Muscle of arm (tissue), 12 donors: ENCODE data around the gene ZSCAN10. TPM values are rescaled to one million over a fixed set of nuclear protein-coding genes. Genes with fewer than 3 reads are reported as not detected.
"Not testable (repeated sequence)": the region's sequence is repeated elsewhere in the genome, so short reads cannot be mapped to it uniquely, and the experiment has no call there.

Source experiments
- DNase-seq: peaks from one replicate; pipeline ENCODE4 v3.0.0-alpha.2; 2013
- polyA plus RNA-seq, 12 donors: library from polyadenylated mRNA; unstranded; fragments of 120-200 nt; gene quantifications; one replicate each; pipeline ENCODE4 v1.2.1, GENCODE V29; 2013; ENCODE audit not compliant: insufficient read length in 12 of 12

ZSCAN10 gene
- polyA plus RNA-seq, 12 donors, result 0.22 to 0.67 (median 0.31) TPM; not detected in 4

GRCh38 chr16:3086596-3087242, 12.4 kb downstream of the ZSCAN10 start:
- no peak for DNase-seq

GRCh38 chr16:3085868-3086595, 13.1 kb downstream of the ZSCAN10 start:
- DNase-seq, result no peak

- no peak for DNase-seq
These were observed 14.0 kb downstream of the ZSCAN10 start for GRCh38 chr16:3084969-3085670.

GRCh38 chr16:3084491-3084890, 14.6 kb downstream of the ZSCAN10 start:
- DNase-seq, result no peak

GRCh38 chr16:3083408-3083807, 15.7 kb downstream of the ZSCAN10 start:
- DNase-seq, result not testable (repeated sequence)

GRCh38 chr16:3081957-3082356, 17.1 kb downstream of the ZSCAN10 start:
- not testable (repeated sequence) for DNase-seq

- no peak for DNase-seq
These were observed 19.1 kb downstream of the ZSCAN10 start for GRCh38 chr16:3080024-3080423.

GRCh38 chr16:3076577-3076976, 22.5 kb downstream of the ZSCAN10 start:
- no peak for DNase-seq

- DNase-seq, result not testable (repeated sequence)
These were observed 23.1 kb downstream of the ZSCAN10 start for GRCh38 chr16:3075946-3076345.

- no peak for DNase-seq
These were observed 23.6 kb downstream of the ZSCAN10 start for GRCh38 chr16:3075523-3075915.

GRCh38 chr16:3074860-3075522, 24.1 kb downstream of the ZSCAN10 start:
- DNase-seq, result no peak

- no peak for DNase-seq
These were observed 25.6 kb downstream of the ZSCAN10 start for GRCh38 chr16:3073448-3073847.

GRCh38 chr16:3072576-3073263, 26.4 kb downstream of the ZSCAN10 start:
- not testable (repeated sequence) for DNase-seq

GRCh38 chr16:3072148-3072547, 26.9 kb downstream of the ZSCAN10 start:
- not testable (repeated sequence) for DNase-seq

GRCh38 chr16:3071655-3072054, 27.4 kb downstream of the ZSCAN10 start:
- no peak for DNase-seq

- DNase-seq, result no peak
These were observed 28.4 kb downstream of the ZSCAN10 start for GRCh38 chr16:3070608-3071111.

GRCh38 chr16:3069146-3069545, 29.9 kb downstream of the ZSCAN10 start:
- DNase-seq, result not testable (repeated sequence)

- DNase-seq, result no peak
These were observed 30.6 kb downstream of the ZSCAN10 start for GRCh38 chr16:3068487-3068886.

- DNase-seq, result no peak
These were observed 32.7 kb downstream of the ZSCAN10 start for GRCh38 chr16:3066440-3066748.

- no peak for DNase-seq
These were observed 33.2 kb downstream of the ZSCAN10 start for GRCh38 chr16:3065742-3066439.
